Measurements from ENCODE around the gene PFKM. TPM values are rescaled to one million over a fixed set of nuclear protein-coding genes. Genes with fewer than 3 reads are reported as not detected.

The PFKM gene
- total and polyA plus RNA-seq, 9 of the 15 experiments (the other 6 are each of a cell fraction or from before 2014, with no cell fraction given), result 16.5 to 39.9 (median 31.7) TPM

DNA sequence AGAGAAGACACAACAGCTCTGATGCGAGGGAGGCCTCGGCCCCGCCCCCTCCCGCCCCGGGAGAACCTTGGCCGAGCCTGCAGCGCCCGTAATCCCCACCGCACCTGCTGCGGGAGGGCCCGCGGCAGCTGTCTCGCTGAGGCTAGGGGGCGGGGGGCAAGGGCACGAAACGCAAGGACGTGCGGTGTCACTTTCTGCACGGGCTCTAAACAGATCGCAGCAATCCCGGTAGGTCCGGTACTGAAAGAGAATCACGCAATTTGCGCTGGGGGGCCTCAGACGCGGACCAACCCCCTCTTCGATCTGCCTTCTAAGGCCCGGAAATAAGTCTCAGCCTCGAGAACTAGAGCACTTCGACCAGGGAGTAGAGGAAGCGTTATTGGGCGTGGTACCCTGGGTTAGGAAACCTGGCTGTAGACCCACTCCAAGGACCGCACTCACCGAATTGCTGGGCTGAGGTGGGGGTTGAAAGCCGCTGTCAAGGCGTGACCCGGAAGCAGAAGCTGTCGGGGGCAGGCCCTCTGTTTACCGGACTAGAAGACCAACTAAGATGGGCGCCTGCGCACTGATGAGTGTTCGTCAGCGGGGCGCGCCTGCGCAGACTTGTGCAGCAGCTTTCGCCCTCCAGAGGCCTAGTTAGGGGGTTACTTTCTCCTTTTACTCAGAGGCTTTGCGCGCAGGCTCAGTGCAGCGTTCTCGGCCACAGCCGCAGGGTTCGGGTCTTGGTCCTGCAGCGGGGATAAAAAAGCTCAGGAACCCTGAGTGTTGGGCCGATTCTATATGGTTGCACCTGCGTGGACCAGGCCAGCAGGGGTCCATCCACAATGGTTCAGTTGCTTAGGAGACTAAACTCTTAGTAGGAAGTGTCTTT, 38.1 kb downstream of the PFKM start, which contains the start of gene ASB8 (continued):
- TF ChIP-seq ELK3 (CRISPR knock-in tag; IDR thresholded peaks at IDR 0.05), result no peak
- TF ChIP-seq ZNF143 (CRISPR knock-in tag; IDR thresholded peaks at IDR 0.05), result no peak
- no peak for TF ChIP-seq FOS (IDR thresholded peaks at IDR 0.05; ENCODE audit: extremely low read depth, insufficient read length)
- TF ChIP-seq CBFA2T3 (IDR thresholded peaks at IDR 0.05), result no peak
- no peak for TF ChIP-seq PRMT5 (CRISPR knock-in tag; IDR thresholded peaks at IDR 0.05)
- peak; percentile 63 to 70 (median 68) for TF ChIP-seq CTCF (IDR thresholded peaks at IDR 0.05 in 2 of 3, conservative IDR thresholded peaks at IDR 0.05 in 1 of 3; ENCODE audit: insufficient read depth in 2 of 3, low read depth in 1 of 3, low read length in 3 of 3)
- peak; percentile 93 for TF ChIP-seq MEIS2 (IDR thresholded peaks at IDR 0.05; ENCODE audit: partially characterized antibody)
- no peak for TF ChIP-seq U2AF2 (optimal IDR thresholded peaks at IDR 0.05; ENCODE audit: low read depth, low read length)
- TF ChIP-seq ARHGAP35 (IDR thresholded peaks at IDR 0.05; ENCODE audit: partially characterized antibody), result no peak
- TF ChIP-seq ZNF699 (CRISPR knock-in tag; IDR thresholded peaks at IDR 0.05; ENCODE audit: insufficient replicate concordance), result no peak
- TF ChIP-seq, protein P1, sequence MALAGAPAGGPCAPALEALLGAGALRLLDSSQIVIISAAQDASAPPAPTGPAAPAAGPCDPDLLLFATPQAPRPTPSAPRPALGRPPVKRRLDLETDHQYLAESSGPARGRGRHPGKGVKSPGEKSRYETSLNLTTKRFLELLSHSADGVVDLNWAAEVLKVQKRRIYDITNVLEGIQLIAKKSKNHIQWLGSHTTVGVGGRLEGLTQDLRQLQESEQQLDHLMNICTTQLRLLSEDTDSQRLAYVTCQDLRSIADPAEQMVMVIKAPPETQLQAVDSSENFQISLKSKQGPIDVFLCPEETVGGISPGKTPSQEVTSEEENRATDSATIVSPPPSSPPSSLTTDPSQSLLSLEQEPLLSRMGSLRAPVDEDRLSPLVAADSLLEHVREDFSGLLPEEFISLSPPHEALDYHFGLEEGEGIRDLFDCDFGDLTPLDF (CRISPR knock-in tag; IDR thresholded peaks at IDR 0.05), result 0 out of 2 replicates have a peak, but pooled peaks have one; percentile 11
- TF ChIP-seq, protein P2, sequence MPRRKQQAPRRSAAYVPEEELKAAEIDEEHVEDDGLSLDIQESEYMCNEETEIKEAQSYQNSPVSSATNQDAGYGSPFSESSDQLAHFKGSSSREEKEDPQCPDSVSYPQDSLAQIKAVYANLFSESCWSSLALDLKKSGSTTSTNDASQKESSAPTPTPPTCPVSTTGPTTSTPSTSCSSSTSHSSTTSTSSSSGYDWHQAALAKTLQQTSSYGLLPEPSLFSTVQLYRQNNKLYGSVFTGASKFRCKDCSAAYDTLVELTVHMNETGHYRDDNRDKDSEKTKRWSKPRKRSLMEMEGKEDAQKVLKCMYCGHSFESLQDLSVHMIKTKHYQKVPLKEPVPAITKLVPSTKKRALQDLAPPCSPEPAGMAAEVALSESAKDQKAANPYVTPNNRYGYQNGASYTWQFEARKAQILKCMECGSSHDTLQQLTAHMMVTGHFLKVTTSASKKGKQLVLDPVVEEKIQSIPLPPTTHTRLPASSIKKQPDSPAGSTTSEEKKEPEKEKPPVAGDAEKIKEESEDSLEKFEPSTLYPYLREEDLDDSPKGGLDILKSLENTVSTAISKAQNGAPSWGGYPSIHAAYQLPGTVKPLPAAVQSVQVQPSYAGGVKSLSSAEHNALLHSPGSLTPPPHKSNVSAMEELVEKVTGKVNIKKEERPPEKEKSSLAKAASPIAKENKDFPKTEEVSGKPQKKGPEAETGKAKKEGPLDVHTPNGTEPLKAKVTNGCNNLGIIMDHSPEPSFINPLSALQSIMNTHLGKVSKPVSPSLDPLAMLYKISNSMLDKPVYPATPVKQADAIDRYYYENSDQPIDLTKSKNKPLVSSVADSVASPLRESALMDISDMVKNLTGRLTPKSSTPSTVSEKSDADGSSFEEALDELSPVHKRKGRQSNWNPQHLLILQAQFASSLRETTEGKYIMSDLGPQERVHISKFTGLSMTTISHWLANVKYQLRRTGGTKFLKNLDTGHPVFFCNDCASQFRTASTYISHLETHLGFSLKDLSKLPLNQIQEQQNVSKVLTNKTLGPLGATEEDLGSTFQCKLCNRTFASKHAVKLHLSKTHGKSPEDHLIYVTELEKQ (CRISPR knock-in tag; IDR thresholded peaks at IDR 0.05), result no peak
- no peak for TF ChIP-seq SP2 (IDR thresholded peaks at IDR 0.05; ENCODE audit: extremely low read depth, low read depth, low read length, poor library complexity, severe bottlenecking)
- TF ChIP-seq SIRT6 (IDR thresholded peaks at IDR 0.05; ENCODE audit: low read depth, low read length), result no peak
- no peak for TF ChIP-seq XRCC4 (IDR thresholded peaks at IDR 0.05; ENCODE audit: extremely low read depth, insufficient read depth, insufficient read length)
- TF ChIP-seq FOXP1 (CRISPR knock-in tag; IDR thresholded peaks at IDR 0.05), result no peak
- no peak for TF ChIP-seq ZNF764 (CRISPR knock-in tag; IDR thresholded peaks at IDR 0.05; ENCODE audit: low read depth)
- peak; percentile 78 for TF ChIP-seq VEZF1 (CRISPR knock-in tag; IDR thresholded peaks at IDR 0.05)
